ENCODE results near the gene SNHG17.
A peak's percentile ranks its signal among the peaks of the same experiment; 100 is the strongest.
"Not testable (repeated sequence)": the region's sequence is repeated elsewhere in the genome, so short reads cannot be mapped to it uniquely, and the experiment has no call there.

SNHG17 gene

DNA sequence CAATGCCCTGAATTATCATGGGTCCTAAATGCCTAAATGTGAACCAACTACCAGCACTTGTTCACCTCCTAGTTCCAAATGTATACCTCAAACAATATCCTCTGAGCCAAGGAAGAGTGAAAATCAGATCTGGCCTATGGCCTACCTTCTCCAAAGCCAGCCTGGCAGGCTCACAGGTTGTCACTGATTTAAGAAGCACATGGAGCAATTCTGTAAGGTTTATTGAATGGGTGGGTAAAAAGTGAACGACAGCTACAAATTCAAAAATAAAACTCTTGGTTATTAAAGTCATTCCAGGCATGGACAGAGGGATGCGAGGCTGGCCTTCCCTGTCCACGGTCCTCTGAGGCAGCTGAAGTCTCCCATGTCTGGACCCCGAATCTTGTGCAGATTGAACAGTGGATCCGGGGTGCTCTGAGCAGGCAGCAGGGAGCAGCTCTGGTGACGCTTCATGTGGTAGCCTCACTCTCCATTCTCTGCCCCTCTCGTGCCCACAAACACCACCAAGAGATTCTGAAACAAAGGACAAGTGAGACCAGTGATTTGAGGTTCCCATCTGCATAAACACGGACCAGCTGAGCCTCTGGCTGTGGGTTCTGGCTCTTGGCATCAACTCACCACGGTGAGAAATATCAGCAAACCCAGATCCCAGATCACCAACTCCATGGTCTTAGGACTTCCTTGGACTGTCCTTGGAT lies 14.6 kb downstream of the SNHG17 start:
- TF ChIP-seq CTCF (IDR thresholded peaks at IDR 0.05; ENCODE audit: low read depth, low read length) = no peak
- DNase-seq (ENCODE audit: low read depth in 2 of 2) = no peak
- H3K4me3 ChIP-seq (replicated peaks in 1 of 2; ENCODE audit: low read depth in 2 of 2, low read length in 2 of 2) = no peak overlapping the region

DNA sequence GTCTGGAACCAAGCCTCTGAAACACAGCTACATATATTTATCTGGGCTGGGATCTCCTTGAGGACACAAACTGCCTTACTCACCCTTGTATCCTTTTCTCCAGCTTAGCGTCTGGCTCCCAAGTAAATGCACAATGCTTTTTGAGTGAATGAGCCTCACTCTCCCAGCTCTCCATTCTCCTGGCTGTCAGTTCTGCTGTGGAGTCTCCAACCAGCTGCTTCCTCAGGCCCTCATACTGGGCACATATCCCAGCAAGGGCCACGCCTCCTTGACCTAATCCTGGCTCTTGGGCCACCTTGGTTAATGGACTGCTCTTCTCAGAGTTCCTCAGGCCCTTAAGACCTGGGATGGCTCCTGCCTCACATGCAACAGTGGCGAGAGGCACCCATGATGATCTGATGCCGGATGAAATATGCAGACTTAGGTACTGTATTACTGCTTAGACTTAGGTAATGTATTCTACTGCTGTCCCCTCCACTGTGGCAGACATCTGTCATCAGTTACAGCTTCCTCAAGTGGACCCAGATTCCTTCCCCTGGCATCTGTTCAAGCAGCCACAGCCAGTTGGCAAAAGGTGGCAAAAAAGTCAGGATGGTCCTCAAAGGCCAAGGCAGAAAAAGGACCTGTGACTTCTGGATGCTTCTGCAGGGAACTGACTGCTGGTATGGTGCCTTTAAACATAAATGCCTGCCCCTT lies 16.5 kb downstream of the SNHG17 start:
- no peak overlapping the region for H3K4me3 ChIP-seq (replicated peaks in 1 of 2; ENCODE audit: low read depth in 2 of 2, low read length in 2 of 2)
- TF ChIP-seq CTCF (IDR thresholded peaks at IDR 0.05; ENCODE audit: low read depth, low read length) = no peak
- DNase-seq (ENCODE audit: low read depth in 2 of 2) = peak; percentile 58 to 76

DNA sequence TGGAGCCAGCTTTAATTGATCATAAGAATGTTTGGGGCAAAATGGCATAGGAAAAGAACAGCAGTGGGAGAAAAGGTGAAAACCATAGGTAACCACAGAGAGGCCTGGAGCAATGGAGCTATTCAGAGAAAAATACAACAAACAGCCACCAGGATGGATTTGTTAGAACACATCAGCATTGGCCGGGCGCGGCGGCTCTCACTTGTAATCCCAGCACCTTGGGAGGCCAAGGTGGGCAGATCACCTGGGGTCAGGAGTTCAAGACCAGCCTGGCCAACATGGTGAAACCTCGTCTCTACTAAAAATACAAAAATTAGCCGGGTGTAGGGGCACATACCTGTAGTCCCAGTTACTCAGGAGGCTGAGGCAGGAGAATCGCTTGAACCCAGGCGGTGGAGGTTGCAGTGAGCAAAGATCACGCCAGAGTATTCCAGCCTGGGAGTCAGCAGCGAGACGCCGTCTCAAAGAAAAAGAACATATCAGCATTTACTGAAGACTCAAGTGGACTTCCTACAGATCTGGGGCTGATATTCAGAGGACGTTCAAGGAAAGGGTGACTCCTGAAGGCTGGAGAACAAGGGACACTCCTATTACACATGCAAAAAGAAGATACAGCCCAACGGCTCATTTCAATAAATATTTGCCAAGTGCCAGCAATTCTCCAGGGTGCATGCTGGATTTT lies 20.2 kb downstream of the SNHG17 start:
- no peak for TF ChIP-seq CTCF (IDR thresholded peaks at IDR 0.05; ENCODE audit: low read depth, low read length)
- DNase-seq (ENCODE audit: low read depth in 2 of 2) = no peak
- H3K4me3 ChIP-seq (replicated peaks in 1 of 2; ENCODE audit: low read depth in 2 of 2, low read length in 2 of 2) = no peak overlapping the region

DNA sequence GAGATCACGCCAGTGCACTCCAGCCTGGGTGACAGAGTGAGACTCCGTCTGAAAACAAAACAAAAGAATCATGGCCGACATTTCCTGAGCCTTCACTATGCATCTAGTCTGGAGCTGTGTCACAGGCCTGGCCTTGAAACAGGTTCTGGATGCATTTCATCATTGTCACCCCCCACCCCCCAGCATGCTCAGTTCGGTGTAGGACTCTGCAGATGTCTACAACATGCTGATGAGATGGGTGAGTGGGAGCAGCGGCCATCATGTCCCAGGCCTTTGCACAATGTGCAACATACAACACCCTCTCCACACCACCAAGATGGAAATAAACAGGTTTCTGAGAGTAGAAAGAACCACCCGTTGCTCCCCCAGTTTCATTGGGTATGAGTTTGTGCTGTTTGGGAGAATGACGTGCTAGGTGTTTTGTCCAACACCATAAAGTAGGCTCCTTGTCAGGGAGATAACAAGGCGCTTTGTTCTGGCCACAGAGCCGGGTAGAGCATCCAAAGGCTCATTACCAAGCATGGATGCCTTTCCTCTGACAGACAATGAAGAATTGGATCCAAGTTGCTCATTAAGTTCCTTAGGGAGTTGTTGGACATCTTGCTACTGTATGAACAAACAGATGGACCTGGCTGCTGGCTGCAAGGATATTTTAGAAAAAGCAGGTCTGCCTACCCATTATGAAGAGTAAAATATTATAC lies 22.1 kb downstream of the SNHG17 start:
- peak in 1 of 2 donors; percentile 46 for DNase-seq (ENCODE audit: low read depth in 2 of 2)
- no peak overlapping the region for H3K4me3 ChIP-seq (replicated peaks in 1 of 2; ENCODE audit: low read depth in 2 of 2, low read length in 2 of 2)
- TF ChIP-seq CTCF (IDR thresholded peaks at IDR 0.05; ENCODE audit: low read depth, low read length) = no peak

GRCh38 chr20:38407822-38408221 lies 27.3 kb downstream of the SNHG17 start:
- DNase-seq (ENCODE audit: low read depth in 2 of 2); H3K4me3 ChIP-seq (replicated peaks in 1 of 2; ENCODE audit: low read depth in 2 of 2, low read length in 2 of 2): not testable (repeated sequence)

DNA sequence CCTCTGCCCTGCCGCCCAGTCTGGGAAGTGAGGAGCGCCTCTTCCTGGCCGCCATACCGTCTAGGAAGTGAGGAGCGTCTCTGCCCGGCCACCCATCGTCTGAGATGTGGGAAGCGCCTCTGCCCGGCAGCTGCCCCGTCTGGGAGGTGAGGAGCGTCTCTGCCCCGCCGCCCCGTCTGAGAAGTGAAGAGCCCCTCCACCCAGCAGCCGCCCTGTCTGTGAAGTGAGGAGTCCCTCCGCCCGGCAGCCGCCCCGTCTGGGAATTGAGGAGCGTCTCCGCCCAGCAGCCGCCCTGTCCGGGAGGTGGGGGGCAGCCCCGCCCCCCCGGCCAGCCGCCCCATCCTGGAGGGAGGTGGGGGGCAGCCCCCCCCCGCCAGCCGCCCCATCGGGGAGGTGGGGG lies 27.8 kb downstream of the SNHG17 start:
- H3K4me3 ChIP-seq (replicated peaks in 1 of 2; ENCODE audit: low read depth in 2 of 2, low read length in 2 of 2) = no peak overlapping the region
- TF ChIP-seq CTCF (IDR thresholded peaks at IDR 0.05; ENCODE audit: low read depth, low read length) = no peak
- DNase-seq (ENCODE audit: low read depth in 2 of 2) = no peak

DNA sequence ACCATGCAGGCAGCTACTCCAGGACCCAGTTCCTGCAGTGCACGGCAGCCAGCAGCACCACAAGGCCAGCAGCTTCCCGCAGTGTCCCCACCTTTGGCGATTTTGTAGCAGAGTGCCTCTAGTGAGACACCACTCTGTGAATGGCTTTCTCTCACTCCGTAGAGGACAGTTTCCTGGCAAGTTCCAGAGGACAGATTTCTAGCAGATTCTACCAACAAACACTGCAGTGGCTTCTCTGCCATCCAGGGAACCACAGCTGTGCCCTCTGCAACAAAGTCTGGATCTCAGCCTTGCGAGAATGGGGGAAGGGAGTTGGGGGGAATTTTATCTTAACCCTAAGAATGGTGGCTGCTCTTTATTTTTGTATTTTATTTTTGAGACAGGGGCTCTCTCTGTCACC lies 28.7 kb downstream of the SNHG17 start:
- TF ChIP-seq CTCF (IDR thresholded peaks at IDR 0.05; ENCODE audit: low read depth, low read length) = no peak

More for the DNA sequence above, 28.7 kb downstream of the SNHG17 start:
- no peak for DNase-seq (ENCODE audit: low read depth in 2 of 2)
- H3K4me3 ChIP-seq (replicated peaks in 1 of 2; ENCODE audit: low read depth in 2 of 2, low read length in 2 of 2) = no peak overlapping the region
